Stromal cell of bone marrow (primary cell): Measurements from ENCODE around the gene MORN5.

Experiments used
- DNase-seq: peaks from one replicate; pipeline ENCODE4 v3.0.0-alpha.2; 2012; ENCODE audit warnings: low read depth

Gene MORN5

DNA sequence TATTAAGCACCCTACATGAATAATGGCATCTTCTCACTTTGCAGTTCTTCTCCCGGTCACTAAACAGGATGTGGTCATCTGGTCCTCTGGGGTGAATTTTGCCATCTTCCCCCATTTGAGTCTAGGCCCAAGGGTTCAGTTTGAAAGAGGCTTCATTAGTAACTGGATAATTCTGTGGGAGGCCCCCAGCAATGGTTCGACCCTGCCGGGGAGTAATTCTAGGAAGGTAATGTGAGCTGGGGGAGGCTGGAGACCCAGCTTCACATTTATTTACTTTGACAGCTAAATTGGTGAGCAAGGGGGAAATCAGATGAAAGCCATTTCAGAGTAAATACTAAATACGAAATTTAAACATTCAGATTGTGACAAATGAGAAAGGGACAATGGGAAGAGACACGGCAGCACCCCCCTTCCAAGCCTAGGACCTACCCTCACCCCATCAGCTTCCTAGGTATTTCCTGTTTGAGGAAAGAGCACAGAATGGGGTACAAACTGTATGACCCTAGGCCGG is 73.1 kb downstream of the MORN5 start:
- DNase-seq: no peak

DNA sequence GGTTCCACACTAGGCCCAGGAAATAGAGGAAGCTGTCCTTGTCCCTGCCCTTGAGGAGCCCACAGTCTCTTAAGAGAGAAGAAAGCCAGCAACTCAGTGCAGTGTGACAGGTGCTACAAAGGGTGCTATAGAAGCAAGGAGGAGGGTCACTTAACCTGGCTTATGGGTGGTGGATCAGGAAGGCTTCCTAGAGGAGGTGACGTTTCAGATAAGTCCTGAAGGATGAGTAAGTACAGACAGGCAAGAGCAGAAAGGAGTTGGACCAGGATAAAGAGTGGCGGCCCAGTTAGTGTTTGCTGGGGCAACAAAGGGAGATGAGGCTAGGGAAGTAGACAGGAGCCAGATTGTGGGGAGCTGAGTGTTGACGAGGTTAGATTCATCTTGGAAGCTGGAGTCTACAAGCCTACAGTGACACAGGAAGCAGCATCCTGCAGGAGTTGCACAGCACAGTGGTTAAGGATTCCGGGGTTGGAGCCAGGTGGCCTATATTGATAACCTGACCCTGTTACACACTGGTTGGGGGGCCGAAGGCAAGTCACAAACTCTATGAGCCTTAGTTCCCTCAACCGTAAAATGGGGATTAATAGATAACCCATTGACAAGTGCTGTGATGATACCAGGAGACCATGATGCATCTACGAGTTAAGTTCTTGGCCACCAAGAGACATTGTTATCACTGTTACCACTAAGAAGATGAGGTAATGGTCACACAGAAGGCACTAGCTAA is 74.5 kb downstream of the MORN5 start:
- no peak for DNase-seq

DNA sequence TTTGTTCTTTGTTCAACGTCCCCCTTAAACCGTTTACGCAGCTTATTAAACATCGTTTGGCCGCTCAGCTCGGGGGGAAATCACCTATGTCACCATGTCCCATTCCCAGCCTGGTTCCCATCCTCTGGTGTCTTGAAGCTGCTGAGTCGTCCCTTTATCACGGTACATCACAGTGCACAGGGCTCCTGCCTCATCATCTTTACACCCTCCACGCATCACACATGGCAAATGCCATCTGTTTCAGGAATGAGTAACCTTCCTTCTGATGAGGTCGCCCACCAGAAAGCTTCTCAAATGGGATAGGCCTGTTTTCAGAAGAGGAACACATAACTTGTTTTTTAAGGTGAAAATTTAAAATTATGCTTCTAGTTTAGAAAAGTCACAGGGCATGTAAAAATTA is 77.0 kb downstream of the MORN5 start:
- DNase-seq: no peak

DNA sequence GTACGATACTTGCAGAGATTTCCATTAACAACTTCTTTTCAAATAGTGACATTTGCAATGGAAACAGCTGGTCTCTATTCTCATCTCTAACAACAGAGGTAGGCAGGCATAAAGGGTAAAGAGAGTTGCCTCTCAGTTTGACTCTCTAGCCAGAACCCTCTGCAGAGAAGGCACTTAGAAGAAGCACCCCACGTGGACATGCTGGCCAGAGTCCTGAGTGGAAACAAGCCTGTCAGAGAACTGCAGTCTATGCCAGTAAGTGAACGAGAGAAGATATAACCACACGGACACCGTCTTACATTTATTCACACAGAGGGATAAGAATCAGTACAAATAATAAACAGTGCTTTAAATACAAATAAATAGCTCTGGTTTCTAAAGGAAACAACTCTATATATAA is 80.0 kb downstream of the MORN5 start:
- DNase-seq: no peak

DNA sequence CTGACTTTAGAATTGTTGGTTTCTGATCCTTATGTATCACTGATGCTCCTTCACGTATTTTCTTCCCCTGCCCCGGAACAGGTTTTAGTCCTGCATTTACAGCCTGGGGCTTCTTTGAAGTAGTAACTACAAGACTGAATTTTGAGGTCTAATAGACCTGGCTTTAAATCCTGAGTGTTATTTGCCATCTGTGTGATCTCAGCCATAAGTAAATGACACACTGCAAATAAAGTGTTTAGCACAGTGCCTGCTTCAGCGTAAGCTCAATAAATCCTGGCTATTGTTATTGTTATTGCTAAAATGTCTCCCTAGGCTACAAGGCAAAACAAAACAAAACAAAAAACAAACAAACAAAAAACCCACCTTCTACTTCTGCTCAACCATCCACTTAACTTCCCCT is 84.6 kb downstream of the MORN5 start:
- DNase-seq: no peak

DNA sequence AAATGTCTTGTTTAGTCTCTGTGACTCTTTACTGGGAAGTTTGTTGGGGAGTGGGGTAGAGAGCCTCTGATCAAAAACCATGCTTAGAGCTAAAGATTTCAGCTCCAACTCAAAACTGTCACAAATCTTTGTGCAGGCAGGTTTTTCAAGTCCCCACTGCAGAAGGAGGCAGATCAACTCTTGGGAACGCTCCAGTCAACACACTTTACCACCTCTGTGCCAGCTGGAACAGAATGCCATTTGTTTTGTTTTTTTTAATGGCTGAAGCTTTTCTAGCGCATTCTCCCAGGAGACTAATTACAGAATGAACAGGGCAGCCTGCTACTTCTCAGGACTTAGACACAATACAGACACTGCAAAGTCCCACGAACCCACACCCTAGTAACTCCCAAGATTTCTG is 87.0 kb downstream of the MORN5 start:
- DNase-seq: no peak

DNA sequence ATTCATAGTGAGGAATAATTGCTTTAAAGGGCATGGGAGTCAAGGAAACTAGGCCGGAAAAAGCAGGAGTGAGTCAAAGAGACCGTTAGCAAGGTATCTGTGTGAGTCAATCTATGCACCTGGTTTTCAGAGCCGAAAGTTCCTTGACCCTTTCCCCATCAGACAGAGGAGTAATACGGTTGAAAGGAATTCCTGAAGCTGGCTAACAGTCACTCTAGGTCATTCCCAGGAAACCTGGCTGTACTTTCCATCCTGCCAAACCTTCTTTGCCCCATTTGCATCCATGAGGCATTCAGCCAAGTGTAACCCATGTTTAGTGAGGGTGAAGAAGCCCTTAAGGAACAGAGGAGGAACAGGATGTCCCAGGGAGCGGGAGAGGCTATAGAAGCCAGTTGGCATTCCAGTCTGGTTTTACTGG is 88.7 kb downstream of the MORN5 start:
- no peak for DNase-seq
